Liver (tissue), 3 donors: ENCODE measurements around the gene CBX8.

ENCODE experiments used
- EGR1 ChIP-seq, 2 donors: IDR thresholded peaks; 2 replicates each; pipeline ENCODE4 v1.6.1; 2016 to 2018; ENCODE audit warnings: antibody characterized with exemption in 2 of 2, low read depth in 2 of 2
- TF ChIP-seq, protein P1 (sequence below): fragments of 150-350 bp; IDR thresholded peaks from 2 replicates; pipeline ENCODE4 v1.5.1; 2017; ENCODE audit warnings: improper control_type of control experiment, low read depth, low read length; ENCODE audit not compliant: missing input control
- donor health status: healthy.
- donor health status: healthy.

DNA sequence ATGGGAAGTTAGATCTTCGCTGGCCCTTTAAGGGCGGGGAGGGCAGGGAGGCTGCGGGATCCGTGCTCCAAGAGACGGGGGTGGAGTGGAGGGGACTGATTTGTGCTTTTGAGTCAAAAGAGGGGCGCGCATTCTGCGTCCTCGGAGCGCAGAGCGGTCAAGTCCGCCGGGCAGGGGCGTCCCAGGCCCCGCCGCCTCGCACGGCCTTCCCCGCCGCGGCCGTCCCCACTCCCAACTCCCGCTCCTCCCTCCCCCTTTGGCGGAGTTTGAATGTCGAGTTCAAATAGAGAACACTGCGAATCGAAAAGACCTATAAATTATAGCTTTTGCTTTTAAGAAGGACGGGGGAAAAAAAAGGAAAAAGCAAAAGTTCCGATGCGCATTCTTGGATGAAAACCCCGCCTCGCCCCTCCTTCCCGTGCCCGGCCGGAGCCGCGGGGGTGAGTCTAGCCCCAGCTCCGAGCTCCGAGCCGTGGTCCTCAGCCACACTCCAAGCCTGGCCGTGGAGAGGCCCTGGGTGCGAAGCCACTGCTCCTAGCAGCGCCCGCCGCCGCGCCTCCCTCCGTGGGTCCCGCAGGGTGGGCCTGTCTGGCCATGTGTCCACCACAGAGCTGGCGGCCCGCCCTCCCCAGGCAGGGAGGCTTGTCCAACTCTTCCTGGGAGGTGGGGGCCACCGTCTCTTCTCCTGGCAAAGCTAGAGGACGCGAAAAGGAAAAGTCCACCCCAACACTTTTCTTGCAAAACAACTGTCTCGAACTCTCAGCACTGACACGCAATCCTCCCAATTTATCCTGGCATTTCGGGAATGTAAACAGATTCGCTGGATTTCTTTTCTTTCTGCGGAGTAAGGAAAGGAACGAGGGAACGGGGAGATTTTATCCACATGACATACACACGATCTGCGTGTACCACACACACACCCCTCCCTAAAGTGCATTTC is 3.6 kb downstream of the CBX8 start:
- TF ChIP-seq, protein P1, sequence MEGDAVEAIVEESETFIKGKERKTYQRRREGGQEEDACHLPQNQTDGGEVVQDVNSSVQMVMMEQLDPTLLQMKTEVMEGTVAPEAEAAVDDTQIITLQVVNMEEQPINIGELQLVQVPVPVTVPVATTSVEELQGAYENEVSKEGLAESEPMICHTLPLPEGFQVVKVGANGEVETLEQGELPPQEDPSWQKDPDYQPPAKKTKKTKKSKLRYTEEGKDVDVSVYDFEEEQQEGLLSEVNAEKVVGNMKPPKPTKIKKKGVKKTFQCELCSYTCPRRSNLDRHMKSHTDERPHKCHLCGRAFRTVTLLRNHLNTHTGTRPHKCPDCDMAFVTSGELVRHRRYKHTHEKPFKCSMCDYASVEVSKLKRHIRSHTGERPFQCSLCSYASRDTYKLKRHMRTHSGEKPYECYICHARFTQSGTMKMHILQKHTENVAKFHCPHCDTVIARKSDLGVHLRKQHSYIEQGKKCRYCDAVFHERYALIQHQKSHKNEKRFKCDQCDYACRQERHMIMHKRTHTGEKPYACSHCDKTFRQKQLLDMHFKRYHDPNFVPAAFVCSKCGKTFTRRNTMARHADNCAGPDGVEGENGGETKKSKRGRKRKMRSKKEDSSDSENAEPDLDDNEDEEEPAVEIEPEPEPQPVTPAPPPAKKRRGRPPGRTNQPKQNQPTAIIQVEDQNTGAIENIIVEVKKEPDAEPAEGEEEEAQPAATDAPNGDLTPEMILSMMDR = no peak
- no peak for TF ChIP-seq EGR1 (IDR thresholded peaks at IDR 0.05; ENCODE audit: low read depth in 2 of 2)
